ENCODE measurements around the gene MIX23. TPM values are rescaled to one million over a fixed set of nuclear protein-coding genes. Genes with fewer than 3 reads are reported as not detected.

Gene MIX23
- total RNA-seq, 1 experiment from 2014 or later: 80.6 TPM

- H3K4me1 ChIP-seq (ENCODE audit: insufficient read depth, low read length): no peaks in the 10 kb centered on the region
- no peaks in the 10 kb centered on the region for H3K79me2 ChIP-seq (ENCODE audit: insufficient read depth, low read length)
- no peak overlapping the region for H3K56ac ChIP-seq (ENCODE audit: insufficient read length, low read depth, low read length)
- H2BK12ac ChIP-seq (ENCODE audit: insufficient read length, low read depth, low read length): no peak overlapping the region
- H3K9ac ChIP-seq (ENCODE audit: extremely low read depth, insufficient read length, low read length): no peak overlapping the region
- no peak overlapping the region for H2BK5ac ChIP-seq (ENCODE audit: insufficient read length, low read length)
- no peak overlapping the region for H3T11ph ChIP-seq (ENCODE audit: low read length)
- Mint-ChIP-seq H3K36me3 (ENCODE audit: insufficient read depth in 1 of 3, low read depth in 3 of 3) (peaks cover 13 to 65% (median 41%) of the 10 kb centered on the region in 3 experiments; a peak in 6 of 7 replicates), H3K4me1 (peaks cover 0 to 2% of the 10 kb centered on the region in 2 experiments; a peak in 1 of 4 replicates), H3K4me3 (no peak overlapping the region), H3K9me3 (no peaks in the 10 kb centered on the region), H3K27ac (no peak overlapping the region), H3K27me3 (ENCODE audit: low read depth) (no peaks in the 10 kb centered on the region)
- TF ChIP-seq CTCF (conservative IDR thresholded peaks at IDR 0.05): no peak
- H3K9me3 ChIP-seq (ENCODE audit: control insufficient read depth, low read depth, low read length): no peaks in the 10 kb centered on the region
- no peak overlapping the region for H3K27ac ChIP-seq (ENCODE audit: insufficient read length, low read depth, low read length)
- no peak overlapping the region for H4K91ac ChIP-seq (ENCODE audit: insufficient read length, low read depth, low read length)
- H4K20me1 ChIP-seq (ENCODE audit: control insufficient read depth, insufficient read depth, insufficient read length): no peaks in the 10 kb centered on the region
- H3K4me2 ChIP-seq (ENCODE audit: insufficient read depth, insufficient read length, low read length): no peak overlapping the region
- no CpG with 5 or more reads among the region's 2 CpGs for WGBS (ENCODE audit: extremely low coverage, insufficient read length, low lambda C conversion rate)
- no peaks in the 10 kb centered on the region for H3K27me3 ChIP-seq (ENCODE audit: insufficient read depth, low read length)
- no peak overlapping the region for H2AFZ ChIP-seq (ENCODE audit: low read length)
- H4K5ac ChIP-seq (ENCODE audit: insufficient read length, low read depth, low read length): no peak overlapping the region
- H3K79me1 ChIP-seq (ENCODE audit: insufficient read depth, low read depth, low read length, poor library complexity, severe bottlenecking): no peaks in the 10 kb centered on the region
- H3K23me2 ChIP-seq (ENCODE audit: insufficient read length, low read depth, low read length, poor library complexity, severe bottlenecking): no peaks in the 10 kb centered on the region
- H2AK5ac ChIP-seq (ENCODE audit: insufficient read length, low read length): no peak overlapping the region
- DNase-seq: no peak
- no peak overlapping the region for H3K14ac ChIP-seq (ENCODE audit: insufficient read depth, low read length)
- H3K18ac ChIP-seq (ENCODE audit: insufficient read length, low read depth, low read length): no peak overlapping the region
- no peak overlapping the region for H4K8ac ChIP-seq (replicated peaks; ENCODE audit: insufficient read length, low read depth, low read length)
- H2BK20ac ChIP-seq (ENCODE audit: low read depth, low read length, poor library complexity, severe bottlenecking): no peak overlapping the region
- H3K23ac ChIP-seq (ENCODE audit: insufficient read length, low read depth, low read length): no peak overlapping the region
- H3K4ac ChIP-seq (ENCODE audit: low read depth, low read length): no peak overlapping the region
- H2BK120ac ChIP-seq (ENCODE audit: low read depth, low read length, poor library complexity, severe bottlenecking): no peak overlapping the region
- H2BK15ac ChIP-seq (ENCODE audit: low read depth, low read length): no peak overlapping the region
Measured at GRCh38 chr3:122364490-122364889, 18.5 kb downstream of the MIX23 start.
